ENCODE results near the gene SH3RF3.

The SH3RF3 gene

GRCh38 chr2:109523121-109523520, 394.1 kb downstream of the SH3RF3 start:
- no peak for TF ChIP-seq CTCF (IDR thresholded peaks at IDR 0.05; ENCODE audit: low read depth, low read length)
- no peak for TF ChIP-seq POLR2A (IDR thresholded peaks at IDR 0.05; ENCODE audit: extremely low read depth, insufficient read length)
- TF ChIP-seq MAX (IDR thresholded peaks at IDR 0.05; ENCODE audit: low read depth, low read length): no peak
- TF ChIP-seq MYC (IDR thresholded peaks at IDR 0.05; ENCODE audit: low read depth, low read length): no peak
- no peak overlapping the region for H3K4me3 ChIP-seq (ENCODE audit: low read depth, low read length)
- DNase-seq (ENCODE audit: low read depth): no peak

- TF ChIP-seq CTCF (IDR thresholded peaks at IDR 0.05; ENCODE audit: low read depth, low read length) (no peak), POLR2A (IDR thresholded peaks at IDR 0.05; ENCODE audit: extremely low read depth, insufficient read length) (no peak), MAX (IDR thresholded peaks at IDR 0.05; ENCODE audit: low read depth, low read length) (no peak), MYC (IDR thresholded peaks at IDR 0.05; ENCODE audit: low read depth, low read length) (no peak)
- H3K4me3 ChIP-seq (ENCODE audit: low read depth, low read length): no peak overlapping the region
- DNase-seq (ENCODE audit: low read depth): no peak
Observed at GRCh38 chr2:109523536-109524361, 394.7 kb downstream of the SH3RF3 start.

GRCh38 chr2:109525836-109526235, 396.8 kb downstream of the SH3RF3 start:
- no peak for DNase-seq (ENCODE audit: low read depth)
- H3K4me3 ChIP-seq (ENCODE audit: low read depth, low read length): no peak overlapping the region
- TF ChIP-seq MAX (IDR thresholded peaks at IDR 0.05; ENCODE audit: low read depth, low read length) (no peak), POLR2A (IDR thresholded peaks at IDR 0.05; ENCODE audit: extremely low read depth, insufficient read length) (no peak), MYC (IDR thresholded peaks at IDR 0.05; ENCODE audit: low read depth, low read length) (no peak), CTCF (IDR thresholded peaks at IDR 0.05; ENCODE audit: low read depth, low read length) (no peak)

- no peak for TF ChIP-seq CTCF (IDR thresholded peaks at IDR 0.05; ENCODE audit: low read depth, low read length)
- DNase-seq (ENCODE audit: low read depth): no peak
- H3K4me3 ChIP-seq (ENCODE audit: low read depth, low read length): no peak overlapping the region
Observed at GRCh38 chr2:109526442-109526970, 397.5 kb downstream of the SH3RF3 start.

- H3K4me3 ChIP-seq (ENCODE audit: low read depth, low read length): no peak overlapping the region
- DNase-seq (ENCODE audit: low read depth): no peak
- TF ChIP-seq POLR2A (IDR thresholded peaks at IDR 0.05; ENCODE audit: extremely low read depth, insufficient read length) (no peak), CTCF (IDR thresholded peaks at IDR 0.05; ENCODE audit: low read depth, low read length) (no peak), MYC (IDR thresholded peaks at IDR 0.05; ENCODE audit: low read depth, low read length) (no peak), MAX (IDR thresholded peaks at IDR 0.05; ENCODE audit: low read depth, low read length) (no peak)
Observed at GRCh38 chr2:109527079-109527478, 398.1 kb downstream of the SH3RF3 start.

Measured in NB4 (cell line).